Glutamatergic neuron (in vitro differentiated cells): ENCODE results near the gene HTR3C. TPM values are rescaled to one million over a fixed set of nuclear protein-coding genes. Genes with fewer than 3 reads are reported as not detected.

Source experiments
- DNase-seq: peaks from one replicate; pipeline ENCODE4 v3.0.0; 2022
- H3K27ac Mint-ChIP-seq: one replicate; pipeline ENCODE4 v1.8.0; 2020; ENCODE audit warnings: mild to moderate bottlenecking, mixed read lengths, inconsistent platforms; ENCODE audit not compliant: unreplicated experiment
- H3K27me3 Mint-ChIP-seq: one replicate; pipeline ENCODE4 v1.8.0; 2020; ENCODE audit warnings: mild to moderate bottlenecking, moderate library complexity, mixed read lengths, inconsistent platforms; ENCODE audit not compliant: unreplicated experiment
- H3K36me3 Mint-ChIP-seq: one replicate; pipeline ENCODE4 v1.8.0; 2020; ENCODE audit warnings: mild to moderate bottlenecking, mixed read lengths, inconsistent platforms; ENCODE audit not compliant: unreplicated experiment
- H3K4me1 Mint-ChIP-seq: one replicate; pipeline ENCODE4 v1.8.0; 2020; ENCODE audit warnings: mild to moderate bottlenecking, low read depth, mixed read lengths, inconsistent platforms; ENCODE audit not compliant: unreplicated experiment
- H3K4me3 Mint-ChIP-seq: one replicate; pipeline ENCODE4 v1.8.0; 2020; ENCODE audit warnings: mild to moderate bottlenecking, mixed read lengths, inconsistent platforms; ENCODE audit not compliant: unreplicated experiment
- H3K9me3 Mint-ChIP-seq: one replicate; pipeline ENCODE4 v1.8.0; 2020; ENCODE audit warnings: mild to moderate bottlenecking, moderate library complexity, mixed read lengths, inconsistent platforms; ENCODE audit not compliant: unreplicated experiment
- total RNA-seq: library from RNA; stranded (reverse); fragmentation: NEBNext Ultra II Directional; extraction: Animal tissue kit (Norgen Biotek cat#: 25700); gene quantifications from one replicate; pipeline ENCODE4 v1.2.1, GENCODE V29; 2021; ENCODE audit not compliant: unreplicated experiment
- TF ChIP-seq, protein P1 (sequence below): fragments of 200-600 bp; sonication (generic); IDR thresholded peaks from one replicate; pipeline ENCODE4 v1.5.0; 2021; ENCODE audit not compliant: partially characterized antibody, unreplicated experiment

The HTR3C gene
- total RNA-seq, 1 donor from 2014 or later = not detected

- DNase-seq = no peak
- H3K27me3 Mint-ChIP-seq = peaks cover 2% of the 10 kb centered on the region
- H3K27ac Mint-ChIP-seq = no peak overlapping the region
- H3K4me3 Mint-ChIP-seq = no peak overlapping the region
- TF ChIP-seq, protein P1, sequence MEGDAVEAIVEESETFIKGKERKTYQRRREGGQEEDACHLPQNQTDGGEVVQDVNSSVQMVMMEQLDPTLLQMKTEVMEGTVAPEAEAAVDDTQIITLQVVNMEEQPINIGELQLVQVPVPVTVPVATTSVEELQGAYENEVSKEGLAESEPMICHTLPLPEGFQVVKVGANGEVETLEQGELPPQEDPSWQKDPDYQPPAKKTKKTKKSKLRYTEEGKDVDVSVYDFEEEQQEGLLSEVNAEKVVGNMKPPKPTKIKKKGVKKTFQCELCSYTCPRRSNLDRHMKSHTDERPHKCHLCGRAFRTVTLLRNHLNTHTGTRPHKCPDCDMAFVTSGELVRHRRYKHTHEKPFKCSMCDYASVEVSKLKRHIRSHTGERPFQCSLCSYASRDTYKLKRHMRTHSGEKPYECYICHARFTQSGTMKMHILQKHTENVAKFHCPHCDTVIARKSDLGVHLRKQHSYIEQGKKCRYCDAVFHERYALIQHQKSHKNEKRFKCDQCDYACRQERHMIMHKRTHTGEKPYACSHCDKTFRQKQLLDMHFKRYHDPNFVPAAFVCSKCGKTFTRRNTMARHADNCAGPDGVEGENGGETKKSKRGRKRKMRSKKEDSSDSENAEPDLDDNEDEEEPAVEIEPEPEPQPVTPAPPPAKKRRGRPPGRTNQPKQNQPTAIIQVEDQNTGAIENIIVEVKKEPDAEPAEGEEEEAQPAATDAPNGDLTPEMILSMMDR = no peak
- no peaks in the 10 kb centered on the region for H3K36me3 Mint-ChIP-seq
- H3K4me1 Mint-ChIP-seq = no peaks in the 10 kb centered on the region
- peaks cover 2% of the 10 kb centered on the region for H3K9me3 Mint-ChIP-seq
Observed at GRCh38 chr3:184077881-184078280, 25.0 kb downstream of the HTR3C start.

GRCh38 chr3:184078851-184079250, 26.0 kb downstream of the HTR3C start:
- Mint-ChIP-seq H3K27ac (no peak overlapping the region), H3K36me3 (no peaks in the 10 kb centered on the region), H3K4me3 (no peak overlapping the region), H3K4me1 (no peaks in the 10 kb centered on the region), H3K9me3 (peaks cover 2% of the 10 kb centered on the region), H3K27me3 (no peaks in the 10 kb centered on the region)
- no peak for DNase-seq
- TF ChIP-seq, protein P1 = no peak

DNA sequence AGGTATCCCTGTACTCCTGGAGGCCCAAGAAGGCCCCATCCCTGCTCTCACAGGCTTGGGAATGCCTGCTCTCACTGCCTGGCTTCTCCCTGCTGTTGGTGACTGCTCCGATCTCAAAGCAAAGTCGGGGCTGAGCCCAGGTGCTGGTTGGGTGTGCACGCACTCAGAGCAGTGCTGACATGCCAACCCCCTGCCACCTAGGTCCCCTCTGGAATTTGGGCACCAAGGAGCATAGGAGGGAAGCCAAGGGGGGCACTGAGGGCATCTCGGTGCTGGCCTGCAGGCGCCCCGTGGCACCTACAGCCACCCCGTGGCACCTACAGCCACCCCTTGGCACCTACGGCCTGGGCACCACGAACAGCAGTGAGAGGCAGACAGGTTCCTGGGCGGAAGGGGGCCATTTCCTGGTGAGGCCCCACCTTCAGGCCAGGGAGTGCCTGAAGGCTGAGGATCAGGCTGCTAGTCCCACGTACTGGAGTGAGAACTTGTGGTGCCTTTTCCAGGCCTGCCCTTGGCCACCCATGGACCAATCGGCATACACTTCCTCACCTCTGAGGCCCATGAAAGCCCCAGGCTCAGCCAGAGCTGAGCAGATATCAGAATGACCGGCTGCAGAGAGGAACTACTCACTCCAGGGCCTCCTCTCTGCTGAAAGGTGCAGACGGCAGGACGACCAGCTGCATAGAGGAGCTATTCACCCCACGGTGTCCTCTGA, 28.4 kb downstream of the HTR3C start:
- DNase-seq = no peak
- H3K27ac Mint-ChIP-seq = no peak overlapping the region
- H3K4me1 Mint-ChIP-seq = no peaks in the 10 kb centered on the region
- H3K36me3 Mint-ChIP-seq = no peaks in the 10 kb centered on the region
- H3K27me3 Mint-ChIP-seq = no peaks in the 10 kb centered on the region
- no peak overlapping the region for H3K4me3 Mint-ChIP-seq
- H3K9me3 Mint-ChIP-seq = peaks cover 4% of the 10 kb centered on the region
- TF ChIP-seq, protein P1 = no peak

DNA sequence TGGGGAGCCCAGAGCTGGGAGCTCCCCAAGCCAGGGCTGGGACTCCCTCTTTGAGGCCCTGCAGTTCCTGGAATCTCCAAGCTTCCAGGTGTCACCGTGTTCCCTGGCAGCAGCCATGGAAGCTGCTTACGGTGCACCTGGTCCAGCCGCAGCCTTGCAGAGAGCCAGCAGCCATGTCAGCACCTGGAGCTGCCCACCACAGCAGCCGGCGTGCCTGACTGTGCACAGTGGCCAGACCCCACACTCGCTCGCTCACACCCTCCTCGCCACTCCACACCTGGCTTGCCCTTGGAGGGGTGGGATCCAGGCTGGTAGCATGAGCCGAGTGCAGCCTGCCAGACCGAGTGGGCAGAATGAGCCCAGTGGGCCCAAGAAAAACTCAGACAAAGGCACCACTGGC, 29.2 kb downstream of the HTR3C start:
- H3K4me3 Mint-ChIP-seq = no peak overlapping the region
- no peaks in the 10 kb centered on the region for H3K27me3 Mint-ChIP-seq
- peaks cover 4% of the 10 kb centered on the region for H3K9me3 Mint-ChIP-seq
- H3K27ac Mint-ChIP-seq = no peak overlapping the region
- TF ChIP-seq, protein P1 = no peak
- no peaks in the 10 kb centered on the region for H3K4me1 Mint-ChIP-seq
- no peak for DNase-seq
- H3K36me3 Mint-ChIP-seq = no peaks in the 10 kb centered on the region

DNA sequence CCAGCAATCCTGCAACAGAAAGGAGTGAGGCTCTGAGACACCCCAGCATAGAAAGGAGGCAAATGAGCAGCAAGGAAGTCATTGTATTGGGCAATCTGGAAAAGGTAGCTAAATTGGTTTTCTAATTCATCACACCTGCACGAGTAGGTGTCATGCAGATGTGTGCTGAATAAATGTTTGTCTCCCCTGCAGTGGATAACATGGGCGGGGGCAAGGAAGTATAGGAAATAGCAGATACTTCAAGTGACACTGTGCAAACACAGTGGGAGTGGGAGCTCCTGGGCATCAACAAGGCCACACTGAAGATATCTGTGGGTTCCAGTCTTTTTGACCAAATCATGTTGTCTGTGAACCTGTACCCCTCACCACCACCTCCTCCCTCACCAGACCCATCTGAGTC, 29.6 kb downstream of the HTR3C start:
- H3K27ac Mint-ChIP-seq = no peak overlapping the region

More for the DNA sequence above, 29.6 kb downstream of the HTR3C start:
- no peaks in the 10 kb centered on the region for H3K27me3 Mint-ChIP-seq
- no peak overlapping the region for H3K4me3 Mint-ChIP-seq
- H3K9me3 Mint-ChIP-seq = peaks cover 4% of the 10 kb centered on the region
- no peak for DNase-seq
- TF ChIP-seq, protein P1 = no peak
- no peaks in the 10 kb centered on the region for H3K36me3 Mint-ChIP-seq
- H3K4me1 Mint-ChIP-seq = no peaks in the 10 kb centered on the region
